ENCODE results near the gene PEX5.
A peak's percentile ranks its signal among the peaks of the same experiment; 100 is the strongest.
"Not testable (repeated sequence)": the region's sequence is repeated elsewhere in the genome, so short reads cannot be mapped to it uniquely, and the experiment has no call there.

The PEX5 gene

DNA sequence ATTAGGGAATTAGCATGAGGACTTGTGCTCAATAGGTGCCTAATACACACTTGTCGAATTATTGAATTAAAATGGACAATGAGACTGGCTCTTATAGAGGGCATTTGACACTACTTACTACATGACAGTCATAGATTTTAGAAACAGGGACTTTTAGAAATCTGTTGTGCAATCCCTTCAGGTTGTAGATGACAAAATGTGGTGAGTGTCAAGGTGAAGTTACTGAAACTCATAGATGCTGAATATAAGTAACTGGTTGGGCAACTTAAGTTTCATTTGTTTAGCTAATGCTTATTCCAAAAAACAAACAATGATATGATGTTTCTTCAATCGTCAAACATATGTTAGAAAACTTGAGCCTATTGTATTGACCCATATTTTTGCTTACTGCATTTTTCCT is 12.9 kb upstream of the PEX5 start:
- TF ChIP-seq YY1 (IDR thresholded peaks at IDR 0.05; ENCODE audit: insufficient read depth, insufficient read length) (no peak), SUZ12 (IDR thresholded peaks at IDR 0.05; ENCODE audit: extremely low read depth, insufficient read depth, insufficient read length) (no peak), ZNF274 (IDR thresholded peaks at IDR 0.05; ENCODE audit: low read depth, low read length) (no peak)
- Histone ChIP-seq H3K9ac (ENCODE audit: insufficient read length, low read depth) (no peak overlapping the region), H3K36me3 (ENCODE audit: insufficient read depth, insufficient read length, low read length) (no peaks in the 10 kb centered on the region), H3K4me3 (ENCODE audit: insufficient read length, low read depth) (no peak overlapping the region), H3K27me3 (ENCODE audit: insufficient read depth, insufficient read length) (peaks cover 12% of the 10 kb centered on the region), H3K9me3 (ENCODE audit: insufficient read depth, low read length) (peaks cover 57% of the 10 kb centered on the region), H3K4me1 (ENCODE audit: insufficient read depth, insufficient read length) (no peaks in the 10 kb centered on the region)
- DNase-seq (ENCODE audit: low read depth, low spot score), result no peak

DNA sequence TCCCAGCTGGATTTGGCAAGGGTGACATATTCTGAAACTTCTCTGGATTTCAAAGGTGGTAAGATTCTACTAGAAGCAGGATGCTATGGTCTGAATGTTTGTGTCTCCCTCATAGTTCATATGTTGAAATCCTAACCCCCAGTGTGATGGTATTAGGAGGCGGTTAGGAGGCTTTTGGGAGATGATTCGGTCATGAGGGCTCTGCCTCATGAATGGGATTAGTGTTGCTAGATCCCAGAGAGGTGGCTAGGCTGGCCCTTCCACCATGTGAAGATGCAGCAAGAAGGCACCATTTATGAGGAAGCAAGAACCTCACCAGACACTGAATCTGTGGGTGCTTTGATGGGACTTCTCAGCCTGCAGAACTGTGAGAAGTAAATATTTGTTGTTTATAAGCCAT is 11.0 kb upstream of the PEX5 start:
- H3K4me1 ChIP-seq (ENCODE audit: insufficient read depth, insufficient read length), result no peaks in the 10 kb centered on the region
- no peaks in the 10 kb centered on the region for H3K36me3 ChIP-seq (ENCODE audit: insufficient read depth, insufficient read length, low read length)
- H3K9ac ChIP-seq (ENCODE audit: insufficient read length, low read depth), result no peak overlapping the region
- H3K9me3 ChIP-seq (ENCODE audit: insufficient read depth, low read length), result peaks cover 38% of the 10 kb centered on the region
- no peak overlapping the region for H3K4me3 ChIP-seq (ENCODE audit: insufficient read length, low read depth)
- TF ChIP-seq ZNF274 (IDR thresholded peaks at IDR 0.05; ENCODE audit: low read depth, low read length) (no peak), YY1 (IDR thresholded peaks at IDR 0.05; ENCODE audit: insufficient read depth, insufficient read length) (no peak), SUZ12 (IDR thresholded peaks at IDR 0.05; ENCODE audit: extremely low read depth, insufficient read depth, insufficient read length) (no peak)
- DNase-seq (ENCODE audit: low read depth, low spot score), result no peak
- peaks cover 8% of the 10 kb centered on the region for H3K27me3 ChIP-seq (ENCODE audit: insufficient read depth, insufficient read length)

DNA sequence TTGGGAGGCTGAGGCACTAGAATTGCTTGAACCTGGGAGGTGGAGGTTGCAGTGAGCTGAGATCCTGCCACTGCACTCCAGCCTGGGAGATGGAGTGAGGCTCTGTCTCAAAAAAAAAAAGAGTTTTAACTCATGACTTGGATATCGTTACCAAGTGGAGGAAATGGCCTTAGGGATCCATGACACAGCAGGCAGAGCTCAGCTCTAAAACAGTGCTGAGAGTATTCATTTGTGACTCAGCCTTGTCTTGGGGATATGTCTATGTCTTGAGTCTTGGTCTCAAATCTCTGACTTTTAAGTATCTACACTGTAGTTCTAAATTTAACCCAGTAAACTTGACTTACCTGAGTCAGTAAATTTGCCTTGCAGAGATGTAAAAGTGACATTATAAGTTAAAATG is 8.8 kb upstream of the PEX5 start:
- H3K27me3 ChIP-seq (ENCODE audit: insufficient read depth, insufficient read length), result no peaks in the 10 kb centered on the region
- DNase-seq (ENCODE audit: low read depth, low spot score), result no peak
- H3K4me3 ChIP-seq (ENCODE audit: insufficient read length, low read depth), result no peak overlapping the region
- TF ChIP-seq YY1 (IDR thresholded peaks at IDR 0.05; ENCODE audit: insufficient read depth, insufficient read length) (no peak), SUZ12 (IDR thresholded peaks at IDR 0.05; ENCODE audit: extremely low read depth, insufficient read depth, insufficient read length) (no peak), ZNF274 (IDR thresholded peaks at IDR 0.05; ENCODE audit: low read depth, low read length) (no peak)
- no peaks in the 10 kb centered on the region for H3K4me1 ChIP-seq (ENCODE audit: insufficient read depth, insufficient read length)
- H3K9me3 ChIP-seq (ENCODE audit: insufficient read depth, low read length), result peaks cover 20% of the 10 kb centered on the region; the same call in 1 of the 2 replicates
- no peaks in the 10 kb centered on the region for H3K36me3 ChIP-seq (ENCODE audit: insufficient read depth, insufficient read length, low read length)
- H3K9ac ChIP-seq (ENCODE audit: insufficient read length, low read depth), result no peak overlapping the region

DNA sequence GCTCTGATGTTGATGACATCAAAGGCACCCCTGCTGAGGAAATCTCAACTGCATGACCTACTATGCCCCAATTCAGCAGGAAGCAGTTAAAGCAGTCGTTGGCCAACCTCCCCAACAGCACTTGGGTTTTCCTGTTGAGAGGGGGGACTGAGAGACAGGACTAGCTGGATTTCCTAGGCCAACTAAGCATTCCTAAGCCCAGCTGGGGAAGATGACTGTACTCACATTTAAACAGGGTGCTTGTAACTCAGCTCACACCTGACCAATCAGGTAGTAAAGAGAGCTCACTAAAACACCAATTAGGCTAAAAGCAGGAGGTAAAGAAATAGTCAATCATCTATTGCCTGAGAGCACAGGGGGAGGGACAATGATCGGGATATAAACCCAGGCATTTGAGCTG is 3.4 kb upstream of the PEX5 start:
- not testable (repeated sequence) for DNase-seq (ENCODE audit: low read depth, low spot score)

DNA sequence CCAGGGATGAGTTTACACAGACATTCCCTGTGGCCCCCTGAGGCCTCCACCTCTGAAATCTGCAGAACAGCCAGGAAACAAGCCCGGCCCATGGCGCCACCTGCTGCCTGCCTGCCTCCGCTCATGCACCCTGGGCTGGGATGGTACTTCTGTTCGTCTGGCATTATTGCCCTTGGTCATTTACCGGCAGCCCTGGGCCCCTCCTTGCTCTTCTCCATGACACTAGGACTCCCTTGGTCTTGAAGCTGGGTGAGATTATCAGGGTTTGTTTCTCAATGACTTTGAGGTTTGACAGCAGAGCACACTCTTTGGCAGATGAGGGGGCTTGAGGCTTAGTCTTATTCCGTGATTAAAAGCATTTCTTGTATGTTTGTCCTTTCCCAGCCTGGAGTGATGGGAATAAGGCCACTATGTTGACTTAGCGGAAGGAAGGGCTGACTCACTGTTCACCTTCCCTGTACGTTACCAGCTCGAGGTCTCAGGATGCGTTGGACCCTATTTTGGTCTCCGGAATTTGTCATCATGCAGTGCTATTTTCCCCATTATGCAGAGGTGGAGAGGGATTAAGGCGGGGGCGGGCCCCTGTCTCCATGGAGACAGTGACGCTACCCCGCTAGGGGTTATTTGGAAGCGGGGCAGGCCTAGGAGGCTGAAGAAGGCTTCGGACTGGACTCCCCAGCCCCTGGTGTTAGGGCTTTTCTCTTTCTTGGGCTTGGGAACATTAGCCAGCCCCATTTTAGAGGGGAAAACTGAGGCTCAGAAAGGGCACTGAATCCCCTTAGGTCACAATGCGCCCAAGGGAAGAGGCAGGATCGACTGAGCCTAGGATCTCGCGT is 706 bp upstream of the PEX5 start:
- Histone ChIP-seq H3K9ac (ENCODE audit: insufficient read length, low read depth) (peak overlapping the region; percentile 74), H3K27me3 (ENCODE audit: insufficient read depth, insufficient read length) (no peaks in the 10 kb centered on the region), H3K4me3 (ENCODE audit: insufficient read length, low read depth) (peak overlapping the region; percentile 85), H3K4me1 (ENCODE audit: insufficient read depth, insufficient read length) (peaks cover 7% of the 10 kb centered on the region), H3K36me3 (ENCODE audit: insufficient read depth, insufficient read length, low read length) (peaks cover 29% of the 10 kb centered on the region), H3K9me3 (ENCODE audit: insufficient read depth, low read length) (no peaks in the 10 kb centered on the region)
- peak; percentile 93 for DNase-seq (ENCODE audit: low read depth, low spot score)
- no peak for TF ChIP-seq ZNF274 (IDR thresholded peaks at IDR 0.05; ENCODE audit: low read depth, low read length)
- no peak for TF ChIP-seq YY1 (IDR thresholded peaks at IDR 0.05; ENCODE audit: insufficient read depth, insufficient read length)
- no peak for TF ChIP-seq SUZ12 (IDR thresholded peaks at IDR 0.05; ENCODE audit: extremely low read depth, insufficient read depth, insufficient read length)

More for the DNA sequence above, 3.4 kb upstream of the PEX5 start:
- H3K9ac ChIP-seq (ENCODE audit: insufficient read length, low read depth); H3K36me3 ChIP-seq (ENCODE audit: insufficient read depth, insufficient read length, low read length); H3K4me3 ChIP-seq (ENCODE audit: insufficient read length, low read depth); H3K9me3 ChIP-seq (ENCODE audit: insufficient read depth, low read length); H3K4me1 ChIP-seq (ENCODE audit: insufficient read depth, insufficient read length); H3K27me3 ChIP-seq (ENCODE audit: insufficient read depth, insufficient read length): not testable (repeated sequence)

DNA sequence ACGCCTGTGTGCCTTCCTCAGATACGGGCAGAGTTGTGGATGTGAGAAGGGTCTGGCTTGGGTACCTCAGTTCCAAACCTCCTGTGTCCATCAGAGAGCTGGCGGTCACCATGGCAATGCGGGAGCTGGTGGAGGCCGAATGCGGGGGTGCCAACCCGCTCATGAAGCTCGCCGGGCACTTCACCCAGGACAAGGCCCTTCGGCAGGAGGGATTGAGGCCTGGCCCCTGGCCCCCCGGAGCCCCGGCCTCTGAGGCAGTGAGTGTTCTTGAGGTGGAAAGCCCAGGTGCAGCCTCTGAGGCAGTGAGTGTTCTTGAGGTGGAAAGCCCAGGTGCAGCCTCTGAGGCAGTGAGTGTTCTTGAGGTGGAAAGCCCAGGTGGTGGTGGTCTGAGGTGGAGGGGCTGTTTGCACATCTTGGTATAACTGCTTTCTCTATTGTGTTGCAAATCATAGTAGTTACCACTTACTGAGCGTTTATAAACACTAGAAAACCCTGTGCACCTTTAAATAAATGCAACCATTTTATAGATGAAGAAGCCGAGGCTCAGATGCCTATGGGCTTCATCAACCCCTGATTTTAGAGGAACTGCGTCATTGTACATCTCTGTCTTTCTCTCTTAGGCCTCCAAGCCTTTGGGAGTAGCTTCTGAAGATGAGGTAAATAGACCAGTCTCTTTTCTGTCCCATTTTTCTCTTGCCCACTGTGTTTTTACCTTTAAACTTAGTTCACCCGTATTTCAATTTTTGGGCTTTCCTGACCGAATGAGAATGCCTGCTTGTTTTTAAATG is 976 bp downstream of the PEX5 start:
- no peaks in the 10 kb centered on the region for H3K9me3 ChIP-seq (ENCODE audit: insufficient read depth, low read length)
- peak overlapping the region; percentile 96 for H3K4me3 ChIP-seq (ENCODE audit: insufficient read length, low read depth)
- peak overlapping the region; percentile 92 for H3K9ac ChIP-seq (ENCODE audit: insufficient read length, low read depth)
- H3K36me3 ChIP-seq (ENCODE audit: insufficient read depth, insufficient read length, low read length), result peaks cover 39% of the 10 kb centered on the region
- TF ChIP-seq YY1 (IDR thresholded peaks at IDR 0.05; ENCODE audit: insufficient read depth, insufficient read length), result no peak
- no peak for TF ChIP-seq SUZ12 (IDR thresholded peaks at IDR 0.05; ENCODE audit: extremely low read depth, insufficient read depth, insufficient read length)
- TF ChIP-seq ZNF274 (IDR thresholded peaks at IDR 0.05; ENCODE audit: low read depth, low read length), result no peak
- H3K4me1 ChIP-seq (ENCODE audit: insufficient read depth, insufficient read length), result peaks cover 7% of the 10 kb centered on the region
- peak; percentile 30 for DNase-seq (ENCODE audit: low read depth, low spot score)
- H3K27me3 ChIP-seq (ENCODE audit: insufficient read depth, insufficient read length), result no peaks in the 10 kb centered on the region

DNA sequence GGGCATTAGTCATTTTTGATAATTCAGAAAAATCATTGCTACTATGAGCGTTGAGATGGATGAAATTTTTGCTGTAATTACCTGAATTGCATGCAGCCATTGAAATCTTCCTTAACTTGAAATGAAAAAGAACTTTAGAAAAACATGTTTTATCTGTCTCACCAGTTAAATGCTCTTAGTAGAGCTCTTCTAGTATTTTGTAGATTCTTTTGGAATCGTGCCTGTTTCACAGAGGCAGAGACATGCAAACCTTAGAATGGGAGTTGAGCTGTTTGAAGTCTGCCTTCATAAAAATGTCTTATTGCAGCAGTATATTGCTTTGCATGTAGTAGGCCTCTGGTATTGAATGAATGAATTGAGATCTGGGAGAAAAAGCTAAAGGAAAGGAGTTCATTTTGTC is 4.2 kb downstream of the PEX5 start:
- Histone ChIP-seq H3K9me3 (ENCODE audit: insufficient read depth, low read length) (peaks cover 7% of the 10 kb centered on the region; the same call in 1 of the 2 replicates), H3K27me3 (ENCODE audit: insufficient read depth, insufficient read length) (no peaks in the 10 kb centered on the region), H3K4me1 (ENCODE audit: insufficient read depth, insufficient read length) (peaks cover 7% of the 10 kb centered on the region), H3K9ac (ENCODE audit: insufficient read length, low read depth) (no peak overlapping the region), H3K4me3 (ENCODE audit: insufficient read length, low read depth) (no peak overlapping the region), H3K36me3 (ENCODE audit: insufficient read depth, insufficient read length, low read length) (peaks cover 49% of the 10 kb centered on the region)
- TF ChIP-seq YY1 (IDR thresholded peaks at IDR 0.05; ENCODE audit: insufficient read depth, insufficient read length), result no peak
- no peak for DNase-seq (ENCODE audit: low read depth, low spot score)
